Loucy (cell line): ENCODE results near the gene DRAXIN.

ENCODE experiments used
- CTCF ChIP-seq: fragments of 200-600 bp; sonication (generic); conservative IDR thresholded peaks from 2 replicates; pipeline ENCODE4 v1.5.1; 2014; ENCODE audit warnings: mild to moderate bottlenecking, antibody characterized with exemption, low read length
- EZH2phosphoT487 ChIP-seq: fragments of 200-600 bp; IDR thresholded peaks from 2 replicates; pipeline ENCODE4 v1.6.1; 2018; ENCODE audit warnings: antibody characterized with exemption, mild to moderate bottlenecking, moderate library complexity, borderline replicate concordance

- TF ChIP-seq CTCF = 0 out of 2 replicates have a peak, but pooled peaks have one; percentile 26
- no peak for TF ChIP-seq EZH2phosphoT487
These were observed 6.2 kb upstream of the DRAXIN start for GRCh38 chr1:11685210-11685752.
